Tongue (tissue), 2 donors: ENCODE data around the gene CADM1. TPM values are rescaled to one million over a fixed set of nuclear protein-coding genes. Genes with fewer than 3 reads are reported as not detected.

Source experiments
- DNase-seq: peaks from one replicate; pipeline ENCODE4 v3.0.0-alpha.2; 2015
- total RNA-seq: library from RNA; depleted of rRNA; stranded (reverse); fragments of >200 nt; gene quantifications from one replicate; pipeline ENCODE4 v1.2.3, GENCODE V29; 2014

CADM1 gene
- total RNA-seq = 53.1 TPM

DNA sequence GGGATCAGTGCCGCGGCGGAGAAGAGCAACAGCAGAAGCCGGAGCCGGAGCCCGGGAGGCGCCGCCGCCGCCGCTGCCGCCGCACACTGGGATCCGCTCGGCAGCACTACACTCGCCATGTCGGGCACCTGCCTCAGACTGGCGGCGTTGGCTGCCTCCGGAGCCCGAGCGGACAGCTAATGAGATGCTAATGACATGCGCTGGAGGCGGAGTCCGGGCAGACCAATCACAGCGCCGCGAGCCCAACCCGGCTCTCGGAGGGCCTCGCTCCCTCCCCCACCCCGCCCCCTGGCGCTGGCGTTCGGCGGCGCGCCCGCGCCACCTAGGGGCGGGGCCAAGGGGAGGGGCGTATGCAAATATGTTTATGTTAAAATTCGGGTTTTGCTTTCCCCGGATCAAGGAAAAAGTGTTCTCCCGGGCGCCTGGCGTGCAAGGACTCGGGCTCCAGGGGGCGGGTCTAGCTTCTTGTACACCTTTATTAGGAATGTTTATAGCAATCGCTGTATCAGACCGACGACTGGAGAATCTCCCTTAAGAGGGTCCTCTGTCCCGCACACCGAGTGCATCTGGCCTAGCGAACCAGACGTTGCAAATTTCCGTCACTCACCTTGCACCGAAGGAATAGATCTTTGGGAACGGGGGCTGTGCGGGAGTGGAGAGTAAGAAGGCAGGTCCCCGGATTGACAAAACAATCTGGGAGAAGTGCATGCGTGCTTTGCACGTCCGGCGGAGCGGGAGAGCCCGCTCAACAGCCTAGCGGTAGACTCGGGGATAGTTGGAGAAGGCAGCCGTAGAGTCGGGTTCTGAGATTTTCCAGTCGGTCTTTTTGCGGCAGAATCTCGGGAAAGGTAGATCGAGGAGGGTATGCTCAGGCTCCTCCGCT, at the start of gene CADM1:
CADM1 (minus strand) TSS at position 140 of the 883 bp plus-strand sequence.
- DNase-seq = peak; percentile 98

DNA sequence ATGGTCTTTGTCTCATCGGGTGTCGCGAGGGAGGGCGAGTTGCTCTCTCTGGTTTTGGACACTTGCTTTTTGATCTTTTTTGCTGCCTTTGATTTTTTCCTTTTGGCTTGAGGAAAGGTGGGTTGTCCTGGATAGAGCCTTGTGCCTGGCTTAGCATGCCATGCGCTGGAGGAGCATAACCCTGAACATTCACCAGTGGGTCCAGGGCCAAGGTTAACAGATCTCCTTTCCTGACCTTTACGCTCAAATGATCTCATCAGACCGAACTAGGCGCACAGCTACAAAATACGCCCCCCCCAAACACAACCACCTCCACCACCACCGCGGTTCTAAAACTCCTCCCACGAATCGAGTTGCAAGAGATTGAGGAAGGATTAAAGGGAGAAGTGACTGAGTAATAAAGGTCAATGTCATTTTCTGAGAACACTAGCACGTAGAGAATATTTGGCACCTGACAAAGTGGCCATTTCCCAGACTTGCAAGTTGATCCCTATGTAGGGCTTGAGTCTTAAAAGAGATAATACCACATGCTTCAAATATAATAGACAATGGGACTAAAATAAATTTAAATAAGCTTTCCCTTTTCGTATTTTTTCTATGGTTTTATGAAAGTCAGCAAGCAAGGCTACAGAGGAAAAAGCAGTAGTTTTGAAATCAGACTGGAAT, 48.7 kb upstream of the CADM1 start:
- no peak for DNase-seq

DNA sequence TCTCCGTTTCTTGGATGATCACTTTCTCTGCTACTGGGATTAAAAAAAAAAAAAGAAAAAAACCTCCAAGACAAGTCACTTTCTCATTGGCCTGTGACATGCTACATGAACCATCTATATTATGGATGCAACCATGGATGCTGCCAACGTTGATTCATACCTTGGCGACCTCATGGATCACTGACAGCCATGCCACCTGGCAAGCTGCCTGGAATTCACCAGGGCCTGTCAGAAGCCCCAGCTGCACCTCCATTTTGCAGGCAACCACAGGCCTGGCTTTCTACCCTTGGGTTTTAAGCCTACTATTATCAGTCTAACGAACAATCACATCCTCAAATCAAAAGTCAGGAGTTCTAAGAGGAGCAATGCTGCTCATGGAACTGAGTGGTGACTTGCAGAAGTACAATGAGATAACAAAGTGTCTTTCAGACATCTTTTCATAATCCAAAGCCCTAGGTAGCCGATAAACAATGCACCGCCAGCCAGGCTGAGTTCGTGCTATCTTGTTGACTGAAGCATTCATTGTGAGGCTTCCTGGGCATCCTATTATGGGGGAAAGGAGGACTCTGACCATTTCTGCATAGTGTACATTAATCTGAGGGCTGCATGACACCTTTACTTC, 48.0 kb upstream of the CADM1 start:
- DNase-seq = no peak

DNA sequence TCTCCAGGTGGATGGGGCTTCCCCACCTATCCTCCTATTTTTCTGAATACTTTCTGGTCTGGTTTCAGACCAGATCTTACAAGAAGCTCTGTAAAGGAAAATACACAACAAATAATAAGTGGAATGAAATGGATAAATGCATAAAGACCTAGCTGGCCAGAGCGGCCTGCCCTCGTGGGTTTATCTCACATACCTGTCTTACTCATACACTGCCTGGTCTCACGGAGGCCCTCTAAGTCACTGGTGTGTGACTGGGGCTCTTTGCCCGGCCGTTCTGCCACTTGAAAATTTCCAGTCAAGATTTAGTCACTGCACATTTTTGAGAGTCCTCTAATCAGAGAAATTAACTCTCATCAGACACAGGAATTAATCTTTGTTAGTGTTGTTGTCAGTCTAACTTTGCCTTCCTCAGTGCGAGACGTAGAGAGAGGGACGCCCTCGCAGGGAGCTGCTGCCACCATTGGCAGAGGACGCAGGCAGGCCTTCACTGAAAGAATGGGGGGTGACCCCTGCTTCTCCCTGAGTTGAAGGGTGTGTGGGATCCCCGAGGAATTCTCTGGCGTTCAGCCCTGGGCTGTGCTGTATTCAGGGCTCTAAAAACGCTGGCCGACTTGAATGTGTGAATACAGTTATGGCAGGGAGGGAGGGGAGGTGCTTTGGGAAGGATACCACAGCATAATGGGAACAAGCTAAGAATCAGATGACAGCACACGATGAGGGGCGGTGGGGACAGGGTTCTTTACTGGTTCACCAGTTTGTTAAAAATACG, 46.3 kb upstream of the CADM1 start:
- no peak for DNase-seq

DNA sequence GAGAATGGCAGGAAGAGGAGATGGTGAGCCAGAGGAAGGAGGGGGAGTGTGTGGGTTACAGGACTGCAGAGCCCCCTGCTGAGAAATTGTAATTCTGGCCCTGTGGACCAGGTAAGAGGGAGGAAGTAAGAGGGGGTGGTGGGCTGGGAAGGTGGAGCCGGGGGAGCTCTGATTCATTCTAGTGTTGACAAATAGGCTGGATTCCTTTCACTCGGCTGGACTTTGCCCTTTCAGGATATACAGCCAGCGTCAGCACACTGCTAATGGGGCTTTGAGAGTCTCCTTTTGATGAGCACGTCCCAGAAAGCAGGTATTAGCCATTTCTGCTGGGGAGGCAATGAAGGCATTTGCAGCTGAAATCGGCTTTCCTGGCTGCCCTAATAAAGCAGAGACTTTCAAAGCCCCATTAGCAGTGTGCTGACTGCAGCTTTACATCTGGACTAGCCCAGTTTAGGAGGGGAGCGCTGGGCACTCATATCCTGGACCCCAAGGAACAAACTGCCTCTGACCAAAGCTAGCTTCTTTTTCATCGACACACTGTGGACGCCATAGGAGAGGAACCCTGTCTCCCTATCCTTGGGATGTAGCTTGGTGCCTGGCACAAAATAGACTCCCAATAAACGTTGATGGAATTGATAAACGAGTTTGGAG, 44.8 kb upstream of the CADM1 start:
- DNase-seq = no peak

DNA sequence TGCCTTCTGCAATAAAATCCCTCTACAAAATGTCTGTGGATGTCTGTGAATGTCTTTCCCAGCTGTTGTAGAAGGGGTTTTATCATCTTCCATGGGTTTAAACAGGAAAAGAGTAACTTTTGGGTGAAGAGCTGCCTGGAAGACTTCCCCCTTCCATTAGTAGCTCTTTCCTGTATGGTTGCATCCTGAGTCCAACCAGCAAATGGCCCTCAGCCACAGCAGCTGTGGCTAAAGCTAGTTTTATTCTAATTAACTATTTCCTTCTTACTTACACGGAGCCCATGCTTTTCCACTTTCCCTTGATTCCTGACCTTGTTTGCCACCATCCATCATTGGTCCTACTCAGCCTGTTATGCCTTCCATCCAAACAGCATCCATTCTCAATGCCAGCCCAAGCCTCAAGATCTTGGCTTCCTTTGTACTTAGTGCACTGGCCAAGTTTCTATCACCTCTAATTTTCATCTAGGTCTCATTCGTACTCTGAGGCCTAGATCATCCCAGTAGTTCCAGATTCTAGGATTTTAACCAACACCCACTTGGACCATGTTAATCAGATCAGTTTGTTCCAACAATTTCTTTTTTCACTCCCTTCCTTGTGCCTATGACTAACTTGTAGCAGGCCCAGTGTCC, 41.5 kb upstream of the CADM1 start:
- DNase-seq = peak; percentile 12

DNA sequence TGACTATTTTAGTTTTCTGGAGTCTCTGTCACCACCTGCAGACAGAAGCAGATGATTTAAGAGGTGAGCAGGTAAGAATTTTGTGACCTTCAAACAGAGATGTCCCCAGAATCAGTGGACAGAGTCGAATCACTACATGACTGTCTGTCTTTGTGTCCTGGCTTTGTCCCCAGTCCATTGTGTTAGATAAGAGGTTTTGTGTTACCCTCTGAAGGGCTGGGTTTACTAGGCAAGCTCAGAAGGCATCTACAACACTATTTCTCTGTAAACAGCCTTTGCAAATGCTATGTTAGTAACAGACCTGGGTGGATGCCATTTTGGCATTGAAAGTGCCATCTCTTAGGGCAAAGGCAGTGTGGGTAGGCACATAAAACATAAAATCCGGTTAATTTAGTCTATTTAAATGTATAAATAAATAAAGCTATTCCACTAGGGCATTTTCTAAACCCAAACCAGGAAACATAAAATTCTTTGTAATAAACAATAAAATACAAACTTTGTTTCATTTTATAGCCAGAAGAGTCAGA, 40.3 kb upstream of the CADM1 start:
- DNase-seq = no peak

DNA sequence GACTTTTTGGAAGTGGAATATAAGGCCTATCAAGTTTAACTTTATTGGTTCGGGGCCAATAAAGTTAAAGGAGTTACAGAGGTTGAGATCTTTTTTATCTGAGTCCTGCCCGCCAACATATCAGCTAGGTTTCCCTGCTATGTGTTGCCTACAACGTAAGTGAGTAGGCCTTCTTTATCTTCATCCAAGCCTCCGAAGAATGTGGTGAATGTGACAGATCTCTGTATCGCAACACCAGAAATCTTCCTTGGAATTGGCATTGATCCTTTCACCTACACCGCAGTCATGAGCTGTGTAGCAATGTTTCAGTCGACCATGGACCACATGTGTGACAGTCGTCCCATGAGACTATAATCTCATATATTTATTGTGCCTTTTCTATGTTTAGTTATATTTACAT, 37.3 kb upstream of the CADM1 start:
- DNase-seq = no peak

DNA sequence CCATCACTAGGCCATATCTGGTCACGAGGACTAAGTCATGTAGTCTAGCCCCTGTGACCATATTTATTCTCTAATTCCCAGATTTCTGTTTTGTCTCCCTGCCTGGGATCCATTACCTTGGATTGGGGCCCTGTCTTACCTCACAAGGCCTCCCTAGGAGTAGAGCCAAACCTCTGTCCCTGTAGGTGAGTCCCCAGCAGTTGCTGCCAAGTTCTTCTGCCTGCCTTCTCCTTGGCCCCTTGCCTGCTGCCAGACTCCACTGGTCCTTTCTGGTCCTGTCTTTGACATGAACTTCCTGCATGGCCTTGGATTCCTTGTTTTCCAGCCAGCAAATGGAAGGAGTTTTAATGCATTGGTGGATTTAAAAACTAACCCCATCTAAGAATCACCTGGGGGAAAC, 35.6 kb upstream of the CADM1 start:
- DNase-seq = no peak

DNA sequence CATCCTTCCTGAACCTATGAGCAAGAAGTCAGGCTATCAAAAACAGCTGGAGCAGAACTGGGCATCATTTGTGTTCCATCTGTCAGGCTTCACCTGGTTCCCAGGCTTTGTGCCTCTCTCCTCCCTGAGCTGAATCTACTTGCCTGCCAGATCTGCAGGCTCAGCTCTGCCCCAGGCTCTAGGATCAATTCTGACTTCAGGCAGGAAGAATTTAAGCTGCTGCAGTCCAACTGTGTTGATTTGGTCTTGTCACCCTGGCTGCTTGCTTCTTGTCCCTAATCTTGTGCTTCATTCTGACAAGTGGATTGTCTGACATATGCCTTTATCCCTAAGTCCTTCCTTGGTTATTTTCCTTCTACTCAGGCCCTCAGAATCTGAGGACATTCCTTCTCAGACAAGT, 31.6 kb upstream of the CADM1 start:
- DNase-seq = no peak

DNA sequence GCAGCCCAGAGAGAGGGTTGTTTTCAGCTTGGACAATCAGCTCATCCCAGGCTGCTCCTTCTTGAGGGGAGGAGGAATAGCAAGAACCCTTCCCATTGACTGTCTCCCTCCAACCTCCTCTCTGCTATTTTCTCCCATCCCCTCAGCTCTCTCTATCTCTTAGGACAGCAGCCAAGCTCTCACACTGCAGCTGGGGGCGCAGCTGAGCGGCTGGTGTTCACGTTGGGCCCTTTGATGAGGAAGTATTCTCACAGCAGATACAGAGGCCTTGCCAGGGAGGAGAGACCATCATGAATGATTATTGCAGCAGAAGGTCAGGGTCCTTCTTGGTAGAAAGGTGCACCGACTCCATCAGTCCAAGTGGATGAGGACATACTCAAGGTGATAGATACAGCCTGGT, 26.5 kb upstream of the CADM1 start:
- no peak for DNase-seq

DNA sequence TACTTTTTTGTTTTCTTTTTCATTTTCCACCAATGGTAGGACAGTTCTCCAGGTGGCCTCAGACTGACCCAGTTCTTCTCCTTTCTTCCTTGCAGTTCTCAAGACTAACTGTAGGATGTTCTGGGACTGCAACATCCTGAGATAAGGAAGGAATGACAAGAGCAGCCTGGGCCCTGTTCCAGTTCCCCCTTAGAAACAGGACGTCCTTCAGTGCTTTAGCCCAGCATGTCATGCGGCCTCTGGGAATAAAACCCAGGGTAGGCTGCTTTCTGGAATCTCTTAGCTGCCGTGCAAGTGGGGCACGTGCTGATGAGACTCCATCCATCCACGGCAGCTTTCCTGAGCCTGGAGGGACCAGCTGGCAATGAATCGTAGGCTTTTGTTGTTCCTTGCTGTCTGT, 24.0 kb upstream of the CADM1 start:
- DNase-seq = no peak

DNA sequence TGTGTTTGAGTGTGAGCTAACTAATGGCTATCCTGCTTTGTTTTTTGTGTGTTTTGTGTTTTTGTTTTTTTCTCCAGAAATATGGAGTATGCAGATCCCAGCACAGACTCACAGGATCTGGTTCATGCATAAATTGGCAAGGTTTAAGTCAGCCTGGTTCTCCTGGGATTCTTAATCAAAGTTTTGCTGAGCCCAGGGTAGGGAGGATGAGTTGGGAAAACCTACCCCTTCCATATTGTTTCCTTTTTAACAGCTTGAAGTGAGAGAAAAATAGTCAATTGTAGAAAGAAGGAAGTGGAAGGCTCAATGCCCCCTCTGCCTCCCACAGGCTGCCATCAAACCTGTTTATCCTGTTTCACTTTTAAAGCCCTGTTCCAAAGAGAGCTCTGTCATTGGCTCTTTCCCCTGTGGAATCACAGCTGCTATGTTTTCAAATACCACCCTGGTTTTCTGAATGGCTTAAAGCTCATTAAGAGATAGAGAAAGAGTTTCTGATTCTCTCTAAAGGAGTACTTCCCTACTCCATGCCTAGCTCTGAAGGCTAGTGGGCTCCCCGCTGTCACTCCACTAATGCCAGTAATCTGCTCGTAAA, 23.4 kb upstream of the CADM1 start:
- DNase-seq = peak; percentile 51

DNA sequence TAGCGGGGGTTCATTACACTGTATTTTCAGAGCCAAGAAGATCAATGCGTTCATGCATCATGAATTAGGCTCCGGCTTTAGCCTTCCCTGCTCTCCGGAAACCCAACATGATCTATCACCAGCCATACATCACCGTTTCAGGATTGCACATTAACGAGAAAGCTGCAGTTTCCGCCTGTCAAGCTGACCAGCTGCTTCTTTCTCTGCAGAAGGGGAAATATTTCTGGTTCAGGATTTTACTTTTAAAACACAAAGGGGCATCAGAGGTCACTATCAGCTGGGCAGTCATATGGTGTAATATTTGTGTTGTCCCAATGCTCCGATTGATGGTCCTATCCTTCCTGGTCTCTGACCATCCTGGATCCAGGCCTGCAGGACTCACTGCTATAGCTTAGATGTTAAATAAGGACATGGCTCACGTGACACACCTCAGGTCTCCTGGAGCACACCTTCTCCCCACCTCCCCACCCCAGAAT, 21.4 kb upstream of the CADM1 start:
- DNase-seq = no peak

DNA sequence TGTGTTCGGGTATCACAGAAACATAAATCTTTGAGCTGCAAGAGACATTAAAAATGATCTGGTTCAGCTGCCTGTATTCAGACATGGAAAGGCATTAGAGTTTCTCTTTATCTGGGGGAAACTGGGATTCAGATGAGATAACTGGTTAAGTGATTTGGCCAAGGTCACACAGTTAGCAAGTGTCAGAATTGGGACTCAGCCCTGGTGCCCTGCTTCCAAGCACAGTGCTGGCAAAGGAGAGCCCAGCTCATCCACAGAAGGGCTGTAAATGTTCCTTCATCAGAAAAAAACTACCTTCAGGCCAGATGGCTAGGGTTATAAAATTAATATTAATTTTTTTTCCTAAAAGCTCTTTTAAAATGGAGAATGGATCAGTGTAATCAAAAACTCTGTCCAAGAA, 20.4 kb upstream of the CADM1 start:
- DNase-seq = no peak

DNA sequence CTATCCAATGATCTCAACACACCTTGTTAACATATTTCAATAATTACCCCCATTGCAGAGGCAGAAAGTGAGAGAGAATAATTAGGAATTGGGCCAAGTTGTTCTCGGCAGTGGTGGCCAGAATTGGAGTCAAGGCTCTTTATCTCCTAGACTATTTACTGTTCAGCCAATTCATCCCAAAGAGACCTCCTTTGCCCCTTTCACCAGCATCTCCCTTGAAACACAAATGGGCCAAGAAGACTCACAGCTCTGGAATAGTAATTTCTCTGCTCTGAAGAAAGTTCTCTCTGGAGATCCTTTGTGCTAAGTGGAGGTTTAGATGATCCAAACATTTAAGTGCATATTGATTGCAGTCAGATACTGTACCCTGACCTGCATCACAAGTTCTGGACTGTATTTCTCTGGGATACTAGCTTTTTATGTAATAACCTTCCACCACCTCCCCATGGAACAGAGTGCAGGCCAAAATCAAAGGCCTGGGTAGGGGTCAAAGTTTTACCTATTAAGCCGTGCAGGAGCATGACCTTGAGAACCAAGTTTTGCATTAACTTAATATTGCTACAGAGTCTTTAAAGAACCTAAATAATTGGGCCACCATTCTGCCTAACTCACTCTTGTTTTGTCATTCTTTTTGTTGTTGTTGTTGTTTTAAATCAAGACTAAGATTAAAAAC, 19.6 kb upstream of the CADM1 start:
- no peak for DNase-seq

DNA sequence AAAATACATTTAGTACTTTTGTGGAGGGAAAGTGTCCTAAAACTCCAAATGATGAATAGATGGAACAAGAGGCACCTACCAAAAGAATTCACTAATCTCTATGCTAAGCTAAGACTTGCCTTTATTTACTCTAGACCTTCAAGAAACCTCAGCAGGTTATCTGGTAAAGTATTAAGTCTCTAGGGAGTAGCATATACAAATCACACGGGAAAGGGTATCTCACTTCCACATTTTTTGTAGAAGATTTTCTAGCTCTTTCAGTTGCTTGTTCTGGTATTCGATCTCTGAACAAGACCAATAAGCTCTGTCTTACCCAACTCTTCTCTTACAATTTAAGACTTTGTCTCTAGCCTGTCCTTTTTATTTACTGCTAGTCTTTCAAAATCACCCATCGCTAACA, 18.1 kb upstream of the CADM1 start:
- no peak for DNase-seq

DNA sequence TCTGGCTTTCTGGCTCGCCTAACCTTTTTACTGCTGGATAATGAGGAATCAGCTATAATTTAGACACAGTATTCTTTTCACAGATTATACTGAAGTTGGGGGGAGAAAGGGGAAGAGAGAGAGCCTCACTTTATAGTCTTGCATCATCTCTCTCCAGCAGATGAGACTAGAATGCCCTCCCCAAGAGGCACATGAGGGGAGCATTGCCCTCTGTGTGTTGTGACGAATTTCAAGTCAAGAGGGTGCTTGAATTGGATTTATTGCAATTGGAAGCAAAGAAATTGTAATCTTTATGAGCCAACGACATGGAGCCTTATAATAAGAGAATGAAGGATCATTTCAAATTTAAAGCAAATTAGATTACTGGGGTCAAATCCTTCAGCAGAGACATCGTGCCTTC, 17.6 kb upstream of the CADM1 start:
- no peak for DNase-seq

DNA sequence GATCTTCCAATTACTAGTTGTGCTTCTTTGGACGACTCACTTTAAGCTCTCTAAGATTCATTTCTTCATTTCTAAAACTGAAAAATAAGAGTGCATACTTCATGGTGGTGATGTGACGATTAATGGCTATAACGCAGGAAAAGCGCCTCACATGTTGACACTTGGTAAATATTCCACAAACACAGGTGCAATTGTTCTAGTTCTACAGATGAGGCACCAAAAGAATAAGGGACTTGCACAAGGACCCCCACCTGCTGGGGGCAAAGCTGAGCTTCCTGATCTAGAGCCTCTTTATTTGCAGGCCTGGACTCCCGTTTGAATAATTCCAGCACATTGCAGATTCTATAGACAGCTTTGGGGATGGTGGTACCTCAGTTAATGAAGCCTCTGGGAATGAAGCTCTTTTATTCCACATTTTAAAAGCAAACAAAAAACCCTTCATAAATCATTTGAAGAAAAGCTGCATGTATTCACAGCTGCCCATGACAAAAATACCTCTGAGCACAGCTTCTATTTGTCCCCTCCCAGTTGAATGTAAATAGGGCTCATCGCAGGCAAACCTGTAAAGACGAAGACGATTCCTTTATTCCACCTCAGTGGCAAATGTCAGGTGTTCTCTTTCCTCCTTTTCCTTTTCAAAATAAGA, 14.9 kb upstream of the CADM1 start:
- no peak for DNase-seq
